ENCODE measurements around the gene MAB21L4.
A peak's percentile ranks its signal among the peaks of the same experiment; 100 is the strongest.

The MAB21L4 gene

GRCh38 chr2:240917684-240918257 lies 21.8 kb upstream of the MAB21L4 start:
- no peaks in the 10 kb centered on the region for H3K27me3 ChIP-seq (ENCODE audit: insufficient read depth, low read depth, severe bottlenecking)
- no peaks in the 10 kb centered on the region for H3K9me3 ChIP-seq (ENCODE audit: severe bottlenecking)
- H3K36me3 ChIP-seq, result no peaks in the 10 kb centered on the region
- DNase-seq, result peak; percentile 1
- no peak overlapping the region for H3K4me3 ChIP-seq (ENCODE audit: low read depth, low read length)
- no peak overlapping the region for H3K27ac ChIP-seq
- no peak for TF ChIP-seq CTCF (IDR thresholded peaks at IDR 0.05; ENCODE audit: low read depth, low read length)

GRCh38 chr2:240917009-240917683 lies 21.2 kb upstream of the MAB21L4 start:
- Histone ChIP-seq H3K27me3 (ENCODE audit: insufficient read depth, low read depth, severe bottlenecking) (no peaks in the 10 kb centered on the region), H3K27ac (no peak overlapping the region), H3K4me3 (ENCODE audit: low read depth, low read length) (no peak overlapping the region), H3K36me3 (no peaks in the 10 kb centered on the region), H3K9me3 (ENCODE audit: severe bottlenecking) (no peaks in the 10 kb centered on the region)
- no peak for TF ChIP-seq CTCF (IDR thresholded peaks at IDR 0.05; ENCODE audit: low read depth, low read length)
- DNase-seq, result peak; percentile 4

GRCh38 chr2:240916571-240917008 lies 20.6 kb upstream of the MAB21L4 start:
- H3K27ac ChIP-seq, result no peak overlapping the region
- H3K27me3 ChIP-seq (ENCODE audit: insufficient read depth, low read depth, severe bottlenecking), result no peaks in the 10 kb centered on the region
- no peak for TF ChIP-seq CTCF (IDR thresholded peaks at IDR 0.05; ENCODE audit: low read depth, low read length)
- no peak overlapping the region for H3K4me3 ChIP-seq (ENCODE audit: low read depth, low read length)
- H3K36me3 ChIP-seq, result no peaks in the 10 kb centered on the region
- DNase-seq, result no peak
- H3K9me3 ChIP-seq (ENCODE audit: severe bottlenecking), result no peaks in the 10 kb centered on the region

GRCh38 chr2:240915526-240916341 lies 19.8 kb upstream of the MAB21L4 start:
- no peak for DNase-seq
- H3K27me3 ChIP-seq (ENCODE audit: insufficient read depth, low read depth, severe bottlenecking), result no peaks in the 10 kb centered on the region
- TF ChIP-seq CTCF (IDR thresholded peaks at IDR 0.05; ENCODE audit: low read depth, low read length), result no peak
- no peak overlapping the region for H3K27ac ChIP-seq
- H3K4me3 ChIP-seq (ENCODE audit: low read depth, low read length), result no peak overlapping the region
- no peaks in the 10 kb centered on the region for H3K9me3 ChIP-seq (ENCODE audit: severe bottlenecking)
- no peaks in the 10 kb centered on the region for H3K36me3 ChIP-seq

GRCh38 chr2:240914645-240915525 lies 18.9 kb upstream of the MAB21L4 start:
- H3K27me3 ChIP-seq (ENCODE audit: insufficient read depth, low read depth, severe bottlenecking), result no peaks in the 10 kb centered on the region
- H3K9me3 ChIP-seq (ENCODE audit: severe bottlenecking), result no peaks in the 10 kb centered on the region
- TF ChIP-seq CTCF (IDR thresholded peaks at IDR 0.05; ENCODE audit: low read depth, low read length), result no peak
- H3K27ac ChIP-seq, result no peak overlapping the region
- no peak for DNase-seq
- H3K36me3 ChIP-seq, result no peaks in the 10 kb centered on the region
- no peak overlapping the region for H3K4me3 ChIP-seq (ENCODE audit: low read depth, low read length)

Data from WERI-Rb-1 (cell line).